Neutrophil (primary cell): ENCODE measurements around the gene DCP2.

Source experiments
- H3K27ac ChIP-seq: fragments of 200-600 bp; sonication (generic); 2 replicates; pipeline ENCODE4 v1.5.1; 2016; ENCODE audit warnings: mild to moderate bottlenecking, moderate library complexity
- H3K27me3 ChIP-seq: fragments of 200-600 bp; sonication (generic); 2 replicates; pipeline ENCODE4 v1.6.0; 2016; ENCODE audit warnings: mild to moderate bottlenecking
- H3K36me3 ChIP-seq: fragments of 200-600 bp; sonication (generic); 2 replicates; pipeline ENCODE4 v1.5.1; 2017
- H3K4me1 ChIP-seq, 2 experiments: fragments of 200-600 bp in 1 of 2; sonication (generic) in 1 of 2; 1 replicate in 1 of 2; 2 replicates in 1 of 2; pipeline versions ENCODE4 v1.5.1 to v1.6.1; 2013 to 2016; ENCODE audit warnings: low read depth in 1 of 2, low read length in 1 of 2, mild to moderate bottlenecking in 1 of 2, moderate library complexity in 1 of 2; ENCODE audit not compliant: control insufficient read depth in 1 of 2, insufficient read depth in 1 of 2
- H3K4me3 ChIP-seq, 2 experiments: fragments of 200-600 bp in 1 of 2; sonication (generic) in 1 of 2; 1 replicate in 1 of 2; 2 replicates in 1 of 2; pipeline ENCODE4 v1.5.1; 2013 to 2016; ENCODE audit warnings: low read depth in 1 of 2, low read length in 1 of 2, mild to moderate bottlenecking in 1 of 2, moderate library complexity in 1 of 2
- H3K9me3 ChIP-seq: fragments of 200-600 bp; sonication (generic); 2 replicates; pipeline ENCODE4 v1.5.1; 2016
- TF ChIP-seq, protein P1 (sequence below): fragments of 200-600 bp; sonication (generic); IDR thresholded peaks from 2 replicates; pipeline ENCODE4 v1.5.1; 2016; ENCODE audit warnings: antibody characterized with exemption

Gene DCP2

DNA sequence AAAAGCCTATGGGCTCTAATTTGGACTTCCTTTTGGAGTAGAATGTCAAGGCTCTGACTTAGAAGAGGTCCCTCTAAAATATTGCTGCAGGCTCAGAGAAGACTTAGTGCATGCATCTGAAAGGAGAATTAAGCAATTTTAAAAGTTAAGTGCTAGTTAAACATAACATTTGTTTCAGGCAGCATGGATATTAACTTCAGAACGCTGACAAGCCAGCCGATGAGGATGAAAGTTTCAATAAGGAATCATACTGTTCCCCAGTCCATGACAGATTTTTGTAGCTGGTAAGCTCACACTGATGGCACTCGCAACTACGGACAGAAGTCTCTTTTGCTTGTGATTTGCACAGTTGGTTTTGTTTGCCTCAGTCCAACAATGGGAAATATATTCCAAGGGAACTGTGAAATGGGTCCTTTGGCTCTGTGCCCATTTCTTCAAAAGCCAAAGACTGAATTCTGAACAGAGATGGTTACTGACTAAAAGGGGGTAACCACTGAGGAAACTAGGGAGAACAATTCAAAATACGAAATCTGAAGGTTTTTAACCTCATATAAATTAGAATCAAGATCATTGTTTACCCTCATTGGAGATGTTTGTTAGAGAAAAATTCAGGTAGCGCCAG is 47.6 kb downstream of the DCP2 start:
- Histone ChIP-seq H3K36me3 (peaks cover 74% of the 10 kb centered on the region), H3K4me3 (no peak overlapping the region), H3K27ac (no peak overlapping the region), H3K4me1 (peaks cover 4 to 10% of the 10 kb centered on the region in 2 experiments), H3K27me3 (no peaks in the 10 kb centered on the region), H3K9me3 (no peaks in the 10 kb centered on the region)
- TF ChIP-seq, protein P1, sequence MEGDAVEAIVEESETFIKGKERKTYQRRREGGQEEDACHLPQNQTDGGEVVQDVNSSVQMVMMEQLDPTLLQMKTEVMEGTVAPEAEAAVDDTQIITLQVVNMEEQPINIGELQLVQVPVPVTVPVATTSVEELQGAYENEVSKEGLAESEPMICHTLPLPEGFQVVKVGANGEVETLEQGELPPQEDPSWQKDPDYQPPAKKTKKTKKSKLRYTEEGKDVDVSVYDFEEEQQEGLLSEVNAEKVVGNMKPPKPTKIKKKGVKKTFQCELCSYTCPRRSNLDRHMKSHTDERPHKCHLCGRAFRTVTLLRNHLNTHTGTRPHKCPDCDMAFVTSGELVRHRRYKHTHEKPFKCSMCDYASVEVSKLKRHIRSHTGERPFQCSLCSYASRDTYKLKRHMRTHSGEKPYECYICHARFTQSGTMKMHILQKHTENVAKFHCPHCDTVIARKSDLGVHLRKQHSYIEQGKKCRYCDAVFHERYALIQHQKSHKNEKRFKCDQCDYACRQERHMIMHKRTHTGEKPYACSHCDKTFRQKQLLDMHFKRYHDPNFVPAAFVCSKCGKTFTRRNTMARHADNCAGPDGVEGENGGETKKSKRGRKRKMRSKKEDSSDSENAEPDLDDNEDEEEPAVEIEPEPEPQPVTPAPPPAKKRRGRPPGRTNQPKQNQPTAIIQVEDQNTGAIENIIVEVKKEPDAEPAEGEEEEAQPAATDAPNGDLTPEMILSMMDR: no peak

DNA sequence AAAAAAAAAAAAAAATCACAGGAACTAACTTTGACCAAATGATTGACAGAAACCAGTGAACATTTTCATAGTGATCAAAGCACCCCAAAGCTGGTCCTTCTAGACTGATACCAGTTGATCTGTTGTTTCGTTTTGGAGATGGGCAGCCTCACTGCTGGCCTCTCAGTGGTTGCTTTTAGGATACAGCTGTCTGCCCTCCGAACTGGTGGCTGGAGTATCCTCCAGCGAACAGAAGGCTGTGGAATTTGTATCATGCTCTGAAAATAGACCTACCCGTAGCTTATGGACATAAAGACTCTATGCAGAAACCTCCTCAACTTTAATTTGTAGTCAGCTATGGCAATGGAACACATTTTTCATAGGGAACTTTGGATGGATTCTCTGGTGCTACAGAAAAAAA is 49.0 kb downstream of the DCP2 start:
- no peak overlapping the region for H3K27ac ChIP-seq
- H3K4me1 ChIP-seq: peaks cover 4 to 10% of the 10 kb centered on the region in 2 experiments
- TF ChIP-seq, protein P1: no peak
- no peaks in the 10 kb centered on the region for H3K27me3 ChIP-seq
- no peak overlapping the region for H3K4me3 ChIP-seq
- no peaks in the 10 kb centered on the region for H3K9me3 ChIP-seq
- H3K36me3 ChIP-seq: peaks cover 70% of the 10 kb centered on the region

DNA sequence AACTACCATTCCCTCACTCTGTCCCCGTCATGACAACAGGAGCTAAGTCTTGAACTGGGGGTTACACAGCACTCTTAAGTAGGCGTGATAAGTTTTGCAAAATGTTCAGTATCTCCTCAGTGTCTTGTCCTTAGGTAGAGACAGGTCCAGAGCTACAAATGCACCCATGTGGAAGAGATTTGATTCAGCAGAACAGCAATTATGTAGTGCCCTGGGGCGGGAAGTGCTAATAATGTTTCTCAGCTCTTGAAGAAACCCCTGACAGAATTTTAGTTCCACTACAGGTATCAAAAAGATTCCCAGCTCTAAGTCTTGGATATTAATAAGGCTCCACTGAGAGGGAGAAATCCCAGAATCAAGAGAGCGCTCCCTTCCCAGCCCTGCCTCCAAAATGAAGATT is 49.6 kb downstream of the DCP2 start:
- Histone ChIP-seq H3K27me3 (no peaks in the 10 kb centered on the region), H3K4me3 (no peak overlapping the region), H3K4me1 (peaks cover 4 to 10% of the 10 kb centered on the region in 2 experiments), H3K27ac (no peak overlapping the region), H3K36me3 (peaks cover 64% of the 10 kb centered on the region), H3K9me3 (no peaks in the 10 kb centered on the region)
- TF ChIP-seq, protein P1: no peak

DNA sequence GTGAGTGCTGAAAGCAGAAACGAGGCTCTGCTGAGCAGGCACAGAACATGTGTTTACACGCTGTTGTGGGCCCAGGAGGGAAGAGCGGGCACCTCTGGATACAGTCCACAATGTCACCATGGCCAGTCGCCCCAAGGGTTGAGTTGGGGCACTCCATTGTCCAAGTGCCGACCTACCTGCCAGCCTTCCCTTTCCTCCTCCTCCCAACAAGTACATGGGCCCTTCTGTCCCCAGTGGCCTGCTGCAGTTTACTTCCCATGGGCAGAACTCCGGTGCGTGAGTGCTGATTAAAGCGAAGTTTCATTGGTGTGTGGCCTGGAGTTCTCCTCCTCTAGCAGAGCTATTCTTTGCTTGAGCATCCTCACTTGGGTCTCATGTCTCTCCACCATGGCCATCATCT is 50.4 kb downstream of the DCP2 start:
- TF ChIP-seq, protein P1: no peak
- H3K27me3 ChIP-seq: no peaks in the 10 kb centered on the region
- no peak overlapping the region for H3K27ac ChIP-seq
- no peaks in the 10 kb centered on the region for H3K9me3 ChIP-seq
- no peak overlapping the region for H3K4me3 ChIP-seq
- H3K36me3 ChIP-seq: peaks cover 59% of the 10 kb centered on the region
- peaks cover 4 to 10% of the 10 kb centered on the region in 2 experiments for H3K4me1 ChIP-seq

DNA sequence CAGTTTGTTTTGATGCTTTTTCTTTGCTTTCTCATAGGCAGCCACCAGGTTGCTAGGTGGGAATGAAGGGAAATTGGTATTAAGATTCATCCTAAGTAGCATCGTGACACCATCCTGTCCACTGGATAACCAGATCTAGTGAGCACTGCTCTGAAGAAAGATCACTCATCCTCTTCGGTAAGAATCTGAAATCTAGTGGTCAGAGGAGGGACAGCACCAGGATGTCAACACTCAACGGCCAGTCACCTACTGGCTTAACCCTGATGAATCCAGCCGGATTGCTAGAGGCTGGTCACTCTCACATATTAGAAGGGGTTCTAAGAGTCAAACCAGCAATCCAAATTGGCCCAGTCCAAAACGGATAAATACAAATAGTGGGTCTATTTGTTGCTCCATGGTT is 50.8 kb downstream of the DCP2 start:
- TF ChIP-seq, protein P1: no peak
- Histone ChIP-seq H3K4me1 (peaks cover 3 to 6% of the 10 kb centered on the region in 2 experiments), H3K27ac (no peak overlapping the region), H3K27me3 (no peaks in the 10 kb centered on the region), H3K9me3 (no peaks in the 10 kb centered on the region), H3K4me3 (no peak overlapping the region), H3K36me3 (peaks cover 55% of the 10 kb centered on the region)
